Uterus (tissue), 4 donors: Measurements from ENCODE around the gene U2AF1. TPM values are rescaled to one million over a fixed set of nuclear protein-coding genes. Genes with fewer than 3 reads are reported as not detected.
"Not testable (repeated sequence)": the region's sequence is repeated elsewhere in the genome, so short reads cannot be mapped to it uniquely, and the experiment has no call there.

Experiments used
- DNase-seq, 2 donors: peaks; one replicate each; pipeline ENCODE4 v3.0.0-alpha.2; 2019 to 2020
- H3K27ac ChIP-seq, 2 donors: fragments of 200-600 bp; sonication (generic); 1 replicate in 1 of 2; 2 replicates in 1 of 2; pipeline ENCODE4 v1.5.1; 2016 to 2018
- H3K27me3 ChIP-seq, 2 donors: fragments of 200-600 bp; sonication (generic); one replicate each; pipeline ENCODE4 v1.5.1; 2018 to 2019; ENCODE audit warnings: control low read depth in 1 of 2
- H3K36me3 ChIP-seq, 2 donors: fragments of 200-600 bp; sonication (generic); one replicate each; pipeline ENCODE4 v1.5.1; 2019; ENCODE audit warnings: control low read depth in 1 of 2
- H3K4me1 ChIP-seq, 2 donors: fragments of 200-600 bp; sonication (generic); one replicate each; pipeline ENCODE4 v1.5.1; 2018 to 2019; ENCODE audit warnings: control low read depth in 1 of 2
- H3K4me3 ChIP-seq, 2 donors: fragments of 200-600 bp; sonication (generic); 1 replicate in 1 of 2; 2 replicates in 1 of 2; pipeline ENCODE4 v1.5.1; 2018 to 2019; ENCODE audit warnings: mild to moderate bottlenecking in 1 of 2
- H3K9me3 ChIP-seq, 2 donors: fragments of 200-600 bp; sonication (generic); one replicate each; pipeline ENCODE4 v1.5.1; 2019; ENCODE audit warnings: control low read depth in 1 of 2
- intact Hi-C: fragments of 100-400 bp; cut with DNase I; formaldehyde crosslinking; loops from one replicate; pipeline ENCODE4 v1.15.1; 2023; ENCODE audit warnings: low total_unique reads
- total RNA-seq, 4 donors: library from RNA; depleted of rRNA in 3 of 4; stranded (reverse); fragments of >200 nt in 3 of 4; gene quantifications; one replicate each; pipeline versions ENCODE4 v1.1.0 to v1.2.4, GENCODE V29; 2014 to 2023
- donor health status: DM: yes; HTN: yes; CAD: no.

Gene U2AF1, protein sequence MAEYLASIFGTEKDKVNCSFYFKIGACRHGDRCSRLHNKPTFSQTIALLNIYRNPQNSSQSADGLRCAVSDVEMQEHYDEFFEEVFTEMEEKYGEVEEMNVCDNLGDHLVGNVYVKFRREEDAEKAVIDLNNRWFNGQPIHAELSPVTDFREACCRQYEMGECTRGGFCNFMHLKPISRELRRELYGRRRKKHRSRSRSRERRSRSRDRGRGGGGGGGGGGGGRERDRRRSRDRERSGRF
- total RNA-seq: 10 to 100 TPM; 17.9 to 52.6 (median 31.4) TPM

GRCh38 chr21:43106965-43107793 is at the start of gene U2AF1:
TSS of gene U2AF1 (minus strand) at chr21:43107570. CDS start at chr21:43107494, 76 bp downstream.
- H3K27ac ChIP-seq: peak within 1 kb of the TSS; percentile 60 to 67
- H3K9me3 ChIP-seq, H3K27me3 ChIP-seq, intact Hi-C loops, H3K4me1 ChIP-seq, H3K36me3 ChIP-seq: not testable (repeated sequence)
- H3K4me3 ChIP-seq: peak within 1 kb of the TSS; percentile 42 to 54
- peak in 1 of 2 donors; percentile 43 for DNase-seq

GRCh38 chr21:43153601-43154000 is 46.2 kb upstream of the U2AF1 start:
- H3K36me3 ChIP-seq, H3K27ac ChIP-seq, DNase-seq, H3K4me1 ChIP-seq, H3K4me3 ChIP-seq, H3K27me3 ChIP-seq, intact Hi-C loops, H3K9me3 ChIP-seq: not testable (repeated sequence)

DNA sequence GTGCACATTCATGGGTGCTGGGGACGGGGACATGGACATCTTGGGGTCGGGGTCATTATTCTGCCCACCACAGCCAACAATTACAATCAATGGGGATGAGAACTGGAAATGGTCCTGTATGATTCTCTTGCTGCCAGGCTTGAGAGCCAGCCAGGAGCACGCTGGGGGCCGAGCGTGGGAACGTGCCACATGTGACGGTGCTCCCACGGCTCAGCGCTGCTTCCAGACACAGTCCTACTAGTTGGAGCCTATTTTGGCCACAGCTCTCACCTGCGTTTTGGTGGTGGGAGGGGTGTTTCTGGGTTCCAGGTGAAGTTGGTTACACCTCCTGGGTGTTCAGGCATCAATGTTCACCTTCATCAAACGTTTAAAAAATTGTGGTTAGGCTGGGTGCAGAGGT is 42.0 kb upstream of the U2AF1 start:
- H3K9me3 ChIP-seq, DNase-seq, H3K4me1 ChIP-seq, intact Hi-C loops, H3K36me3 ChIP-seq, H3K27ac ChIP-seq, H3K27me3 ChIP-seq, H3K4me3 ChIP-seq: not testable (repeated sequence)

DNA sequence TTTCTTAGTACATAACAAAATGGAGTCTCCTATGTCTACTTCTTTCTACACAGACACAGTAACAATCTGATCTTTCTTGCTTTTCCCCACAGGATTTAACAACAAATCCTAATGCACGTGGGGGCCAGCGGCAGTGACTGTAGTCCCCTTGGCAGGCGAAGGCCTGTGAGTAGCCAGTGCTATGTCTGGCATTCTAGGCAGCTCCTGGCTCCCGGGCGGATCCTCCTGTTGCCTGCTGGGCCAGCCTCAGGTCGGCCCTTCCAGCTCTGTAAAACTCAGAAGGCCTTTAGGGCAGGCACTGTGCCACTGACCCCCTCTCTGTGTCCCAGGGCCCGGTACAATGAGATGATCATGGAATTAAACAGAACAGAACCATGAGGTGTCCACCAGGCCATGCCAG is 40.6 kb upstream of the U2AF1 start:
- H3K4me3 ChIP-seq, H3K27ac ChIP-seq, DNase-seq, H3K4me1 ChIP-seq, H3K27me3 ChIP-seq, intact Hi-C loops, H3K36me3 ChIP-seq, H3K9me3 ChIP-seq: not testable (repeated sequence)

GRCh38 chr21:43146637-43147036 is 39.3 kb upstream of the U2AF1 start:
- H3K9me3 ChIP-seq, intact Hi-C loops, H3K27me3 ChIP-seq, H3K4me3 ChIP-seq, DNase-seq, H3K36me3 ChIP-seq, H3K4me1 ChIP-seq, H3K27ac ChIP-seq: not testable (repeated sequence)

DNA sequence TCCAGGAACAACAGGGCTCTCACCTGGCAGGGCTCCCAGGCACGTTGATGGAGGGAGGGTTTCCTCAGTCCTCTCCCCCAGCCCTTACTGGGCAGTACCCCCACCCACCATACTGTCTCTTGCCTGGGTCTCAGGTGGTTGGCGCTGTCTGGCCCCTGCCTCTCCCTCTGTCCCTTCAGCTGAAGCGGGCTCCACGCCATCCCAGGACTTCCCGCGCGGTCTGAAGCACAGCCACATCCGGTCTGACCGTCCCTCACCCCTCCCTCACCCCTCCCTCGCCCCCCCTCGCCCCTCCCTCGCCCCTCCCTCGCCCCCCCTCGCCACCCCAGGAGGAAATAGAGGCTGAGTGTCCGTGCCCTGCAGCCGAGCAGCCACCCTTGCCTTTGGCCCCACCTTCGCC is 34.0 kb upstream of the U2AF1 start:
- H3K9me3 ChIP-seq, H3K27me3 ChIP-seq, DNase-seq, H3K4me1 ChIP-seq, H3K4me3 ChIP-seq, H3K27ac ChIP-seq, H3K36me3 ChIP-seq, intact Hi-C loops: not testable (repeated sequence)

GRCh38 chr21:43138944-43139343 is 31.6 kb upstream of the U2AF1 start:
- H3K9me3 ChIP-seq, DNase-seq, H3K4me3 ChIP-seq, H3K4me1 ChIP-seq, intact Hi-C loops, H3K36me3 ChIP-seq, H3K27ac ChIP-seq, H3K27me3 ChIP-seq: not testable (repeated sequence)

- H3K27ac ChIP-seq, H3K27me3 ChIP-seq, DNase-seq, intact Hi-C loops, H3K9me3 ChIP-seq, H3K4me1 ChIP-seq, H3K36me3 ChIP-seq, H3K4me3 ChIP-seq: not testable (repeated sequence)
Observed at GRCh38 chr21:43134520-43134919, 27.1 kb upstream of the U2AF1 start.

DNA sequence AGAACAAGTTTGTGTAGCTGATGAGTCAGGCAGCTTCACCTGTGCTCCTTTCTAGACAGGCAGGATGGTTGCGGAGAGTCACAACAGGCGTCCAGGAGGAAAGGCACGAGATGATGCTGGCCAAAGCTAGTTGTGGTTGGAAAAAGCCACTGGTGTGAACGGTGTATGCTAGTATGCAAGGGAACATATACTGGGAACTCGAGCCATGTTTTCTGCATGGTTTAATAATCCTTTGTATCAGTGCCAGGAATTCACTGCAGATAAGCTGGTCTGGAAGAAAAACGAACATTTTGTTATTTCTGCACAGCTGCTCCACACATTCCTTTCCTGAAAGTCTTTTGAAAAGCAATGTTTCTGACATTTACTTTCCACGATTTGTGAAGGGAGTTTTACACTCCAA is 22.7 kb upstream of the U2AF1 start:
- H3K27ac ChIP-seq, H3K36me3 ChIP-seq, intact Hi-C loops, H3K4me1 ChIP-seq, H3K9me3 ChIP-seq, H3K27me3 ChIP-seq, H3K4me3 ChIP-seq, DNase-seq: not testable (repeated sequence)

GRCh38 chr21:43115956-43116355 is 8.6 kb upstream of the U2AF1 start:
- intact Hi-C loops, H3K9me3 ChIP-seq, H3K4me3 ChIP-seq, DNase-seq, H3K36me3 ChIP-seq, H3K27me3 ChIP-seq, H3K27ac ChIP-seq, H3K4me1 ChIP-seq: not testable (repeated sequence)

DNA sequence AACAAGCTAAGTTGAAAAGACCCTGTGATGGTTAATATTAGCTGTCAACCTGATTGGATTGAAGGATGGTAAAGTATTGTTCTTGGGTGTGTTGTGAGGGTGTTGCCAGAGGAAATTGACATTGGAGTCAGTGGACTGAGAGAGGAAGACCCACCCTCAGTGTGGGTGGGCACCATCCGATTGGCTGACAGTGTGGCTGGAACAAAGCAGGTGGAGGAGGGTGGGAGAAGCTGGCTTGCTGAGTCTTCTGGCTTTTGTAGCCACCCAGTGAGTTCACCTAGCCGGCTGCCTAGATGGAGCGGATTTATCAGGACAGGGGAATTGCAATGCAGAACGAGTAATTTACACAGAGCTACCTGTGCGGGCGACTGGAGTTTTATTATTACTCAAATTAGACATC is 7.1 kb upstream of the U2AF1 start:
- H3K9me3 ChIP-seq, H3K27ac ChIP-seq, DNase-seq, H3K36me3 ChIP-seq, H3K27me3 ChIP-seq, intact Hi-C loops, H3K4me1 ChIP-seq, H3K4me3 ChIP-seq: not testable (repeated sequence)

- H3K4me3 ChIP-seq, DNase-seq, H3K36me3 ChIP-seq, H3K27ac ChIP-seq, H3K27me3 ChIP-seq, intact Hi-C loops, H3K9me3 ChIP-seq, H3K4me1 ChIP-seq: not testable (repeated sequence)
Observed at GRCh38 chr21:43109006-43109405, 1.6 kb upstream of the U2AF1 start.

- H3K4me1 ChIP-seq, H3K4me3 ChIP-seq, H3K27me3 ChIP-seq, H3K36me3 ChIP-seq, intact Hi-C loops, H3K27ac ChIP-seq, DNase-seq, H3K9me3 ChIP-seq: not testable (repeated sequence)
Observed at GRCh38 chr21:43108177-43108576, 807 bp upstream of the U2AF1 start.

DNA sequence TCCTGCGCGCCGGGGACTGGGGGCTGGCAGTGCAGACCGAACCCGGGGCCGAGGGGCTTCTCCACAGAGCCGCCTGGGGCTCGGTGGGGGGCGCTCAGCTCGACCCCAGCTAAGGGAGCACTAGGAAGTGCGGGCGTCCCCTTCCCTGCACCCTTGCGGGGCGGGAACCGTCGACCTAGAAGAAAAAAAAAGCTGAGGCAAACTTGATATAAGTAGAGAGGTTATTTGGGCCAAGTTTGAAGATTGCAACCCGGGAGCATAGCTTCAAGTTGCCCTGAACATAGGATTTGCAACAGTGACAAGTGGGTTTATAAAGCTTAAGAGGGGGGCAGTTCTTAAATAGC is 396 bp upstream of the U2AF1 start:
- DNase-seq, H3K4me1 ChIP-seq, intact Hi-C loops, H3K27me3 ChIP-seq, H3K36me3 ChIP-seq, H3K4me3 ChIP-seq, H3K9me3 ChIP-seq, H3K27ac ChIP-seq: not testable (repeated sequence)
